Smooth muscle cell (in vitro differentiated cells): Measurements from ENCODE around the gene DEFB132. TPM values are rescaled to one million over a fixed set of nuclear protein-coding genes. Genes with fewer than 3 reads are reported as not detected.
"Not testable (repeated sequence)": the region's sequence is repeated elsewhere in the genome, so short reads cannot be mapped to it uniquely, and the experiment has no call there.

Experiments used
- DNase-seq: peaks from one replicate; lab custom pipeline; 2025; ENCODE audit not compliant: unreplicated experiment; lab: John Stamatoyannopoulos, UW
- H2AFZ ChIP-seq: fragments of 200-600 bp; sonication (generic); 2 replicates; pipeline ENCODE4 v1.6.0; 2016; ENCODE audit warnings: antibody characterized with exemption, low read depth, mild to moderate bottlenecking
- H3F3A ChIP-seq: fragments of 200-600 bp; sonication (generic); 2 replicates; pipeline ENCODE4 v1.6.0; 2017; ENCODE audit warnings: antibody characterized with exemption, low read depth
- H3K27ac ChIP-seq: fragments of 200-600 bp; sonication (generic); 2 replicates; pipeline ENCODE4 v1.5.1; 2016; ENCODE audit warnings: low read depth, mild to moderate bottlenecking
- H3K27me3 ChIP-seq: fragments of 200-600 bp; sonication (generic); 2 replicates; pipeline ENCODE4 v1.6.1; 2016; ENCODE audit warnings: low read depth, mild to moderate bottlenecking
- H3K36me3 ChIP-seq: fragments of 200-600 bp; sonication (generic); 2 replicates; pipeline ENCODE4 v1.5.1; 2016; ENCODE audit warnings: low read depth
- H3K4me1 ChIP-seq: fragments of 200-600 bp; sonication (generic); 2 replicates; pipeline ENCODE4 v1.5.1; 2016; ENCODE audit warnings: low read depth
- H3K4me2 ChIP-seq: fragments of 200-600 bp; sonication (generic); 2 replicates; pipeline ENCODE4 v1.6.0; 2016; ENCODE audit warnings: mild to moderate bottlenecking
- H3K4me3 ChIP-seq: fragments of 200-600 bp; sonication (generic); 2 replicates; pipeline ENCODE4 v1.5.1; 2016; ENCODE audit warnings: mild to moderate bottlenecking
- H3K79me2 ChIP-seq: fragments of 200-600 bp; sonication (generic); 2 replicates; pipeline ENCODE4 v1.6.0; 2016; ENCODE audit warnings: low read depth, mild to moderate bottlenecking
- H3K9ac ChIP-seq: fragments of 200-600 bp; sonication (generic); 2 replicates; pipeline ENCODE4 v1.6.0; 2016; ENCODE audit warnings: low read depth
- H3K9me3 ChIP-seq: fragments of 200-600 bp; sonication (generic); replicated peaks from 2 replicates; pipeline ENCODE4 v1.5.1; 2016; ENCODE audit warnings: low read depth
- H4K20me1 ChIP-seq: fragments of 200-600 bp; sonication (generic); 2 replicates; pipeline ENCODE4 v1.6.0; 2016; ENCODE audit warnings: low read depth
- WGBS: methylation state at CpG from one replicate; pipeline ENCODE4 v1.1.7; 2016; ENCODE audit warnings: low lambda C conversion rate; 5-methylcytosine and 5-hydroxymethylcytosine counted together
- polyA plus RNA-seq: library from polyadenylated mRNA; unstranded; fragments of >200 nt; fragmentation: Nextera tagmentation; extraction: Ambion mirVana; gene quantifications from 2 replicates; pipeline ENCODE4 v1.2.1, GENCODE V29; 2016
- total RNA-seq: library from RNA; depleted of rRNA; stranded (reverse); fragments of >200 nt; gene quantifications from 2 replicates; pipeline ENCODE4 v1.2.3, GENCODE V29; 2014
- TF ChIP-seq, protein P1 (sequence below): fragments of 200-600 bp; sonication (generic); IDR thresholded peaks from 2 replicates; pipeline ENCODE4 v1.5.1; 2017; ENCODE audit warnings: borderline replicate concordance, mild to moderate bottlenecking, antibody characterized with exemption; ENCODE audit not compliant: insufficient read depth, poor library complexity, severe bottlenecking

The DEFB132 gene
- total and polyA plus RNA-seq, 2 experiments from 2014 or later, result not detected

- TF ChIP-seq, protein P1, sequence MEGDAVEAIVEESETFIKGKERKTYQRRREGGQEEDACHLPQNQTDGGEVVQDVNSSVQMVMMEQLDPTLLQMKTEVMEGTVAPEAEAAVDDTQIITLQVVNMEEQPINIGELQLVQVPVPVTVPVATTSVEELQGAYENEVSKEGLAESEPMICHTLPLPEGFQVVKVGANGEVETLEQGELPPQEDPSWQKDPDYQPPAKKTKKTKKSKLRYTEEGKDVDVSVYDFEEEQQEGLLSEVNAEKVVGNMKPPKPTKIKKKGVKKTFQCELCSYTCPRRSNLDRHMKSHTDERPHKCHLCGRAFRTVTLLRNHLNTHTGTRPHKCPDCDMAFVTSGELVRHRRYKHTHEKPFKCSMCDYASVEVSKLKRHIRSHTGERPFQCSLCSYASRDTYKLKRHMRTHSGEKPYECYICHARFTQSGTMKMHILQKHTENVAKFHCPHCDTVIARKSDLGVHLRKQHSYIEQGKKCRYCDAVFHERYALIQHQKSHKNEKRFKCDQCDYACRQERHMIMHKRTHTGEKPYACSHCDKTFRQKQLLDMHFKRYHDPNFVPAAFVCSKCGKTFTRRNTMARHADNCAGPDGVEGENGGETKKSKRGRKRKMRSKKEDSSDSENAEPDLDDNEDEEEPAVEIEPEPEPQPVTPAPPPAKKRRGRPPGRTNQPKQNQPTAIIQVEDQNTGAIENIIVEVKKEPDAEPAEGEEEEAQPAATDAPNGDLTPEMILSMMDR, result no peak
- Histone ChIP-seq H3F3A (no peaks in the 10 kb centered on the region), H3K4me3 (no peak overlapping the region), H3K9me3 (no peaks in the 10 kb centered on the region), H3K27me3 (peaks cover 28% of the 10 kb centered on the region), H3K4me1 (no peaks in the 10 kb centered on the region), H3K4me2 (no peak overlapping the region), H3K36me3 (no peaks in the 10 kb centered on the region), H3K9ac (no peak overlapping the region), H3K79me2 (no peaks in the 10 kb centered on the region), H2AFZ (no peak overlapping the region), H4K20me1 (no peaks in the 10 kb centered on the region), H3K27ac (no peak overlapping the region)
- WGBS, result 65% methylated on average over 1 of the region's 1 CpG
- no peak for DNase-seq
These were observed 36.2 kb upstream of the DEFB132 start for GRCh38 chr20:221258-221830.

GRCh38 chr20:225879-226278 is 31.6 kb upstream of the DEFB132 start:
- not testable (repeated sequence) for H3K36me3 ChIP-seq
- H3K27me3 ChIP-seq, result peaks cover 14% of the 10 kb centered on the region

DNA sequence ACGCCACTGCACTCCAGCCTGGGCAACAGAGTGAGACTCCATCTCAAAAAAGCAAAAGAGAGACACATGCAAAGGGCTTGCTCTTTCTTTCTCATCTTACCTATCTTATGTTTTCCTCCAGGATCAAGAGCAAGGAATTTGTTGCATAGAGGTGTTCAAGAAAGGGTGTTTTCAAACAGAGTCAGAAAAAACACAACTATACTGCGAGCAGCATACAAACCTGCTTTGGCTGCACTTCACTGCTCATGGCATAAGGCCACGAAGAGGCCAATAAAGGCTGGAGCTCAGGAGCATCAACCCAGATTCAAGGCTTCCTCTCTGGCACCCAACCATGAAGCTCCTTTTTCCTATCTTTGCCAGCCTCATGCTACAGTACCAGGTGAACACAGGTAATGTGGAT is 30.6 kb upstream of the DEFB132 start, which contains the start of gene DEFB129:
TSS of gene DEFB129 (plus strand) at position 301 of the 400 bp plus-strand sequence. CDS start at position 332, 31 bp downstream.
- Histone ChIP-seq H3K27me3 (peaks cover 10% of the 10 kb centered on the region), H3F3A (no peaks in the 10 kb centered on the region), H3K9me3 (no peaks in the 10 kb centered on the region), H3K4me3 (no peak within 1 kb of the TSS), H3K36me3 (no peaks in the 10 kb centered on the region), H3K79me2 (no peaks in the 10 kb centered on the region), H2AFZ (no peak within 1 kb of the TSS), H4K20me1 (no peaks in the 10 kb centered on the region), H3K4me2 (no peak within 1 kb of the TSS), H3K27ac (no peak within 1 kb of the TSS), H3K4me1 (no peaks in the 10 kb centered on the region), H3K9ac (no peak within 1 kb of the TSS)
- WGBS, result 85% methylated on average over 3 of the region's 3 CpGs
- no peak for DNase-seq
- TF ChIP-seq, protein P1, result no peak

More at GRCh38 chr20:225879-226278, 31.6 kb upstream of the DEFB132 start:
- H3K4me1 ChIP-seq, H3K4me3 ChIP-seq, H3K4me2 ChIP-seq, H3F3A ChIP-seq, H3K79me2 ChIP-seq, H4K20me1 ChIP-seq, H2AFZ ChIP-seq, H3K9me3 ChIP-seq, DNase-seq, H3K9ac ChIP-seq, H3K27ac ChIP-seq: not testable (repeated sequence)
- 81% methylated on average over 3 of the region's 3 CpGs for WGBS

- Histone ChIP-seq H3K4me2 (no peak overlapping the region), H3K36me3 (no peaks in the 10 kb centered on the region), H3K27me3 (peaks cover 6% of the 10 kb centered on the region), H3F3A (no peaks in the 10 kb centered on the region), H3K9me3 (no peaks in the 10 kb centered on the region), H3K4me1 (no peaks in the 10 kb centered on the region), H4K20me1 (no peaks in the 10 kb centered on the region), H2AFZ (no peak overlapping the region), H3K9ac (no peak overlapping the region), H3K4me3 (no peak overlapping the region), H3K79me2 (no peaks in the 10 kb centered on the region), H3K27ac (no peak overlapping the region)
- TF ChIP-seq, protein P1, result no peak
- no peak for DNase-seq
- WGBS, result 80% methylated on average over 3 of the region's 3 CpGs
These were observed 30.0 kb upstream of the DEFB132 start for GRCh38 chr20:227439-228105.
